Fibroblast of lung (primary cell): ENCODE measurements around the gene PPP1R7.

ENCODE experiments used
- EZH2 ChIP-seq: IDR thresholded peaks from 2 replicates; pipeline ENCODE4 v1.5.1; 2012; ENCODE audit warnings: low read length, control low read depth, mild to moderate bottlenecking; ENCODE audit errors: missing control alignments
- TF ChIP-seq, protein P1 (sequence below), 2 donors: IDR thresholded peaks in 1 of 2; conservative IDR thresholded peaks in 1 of 2; 1 replicate in 1 of 2; 2 replicates in 1 of 2; pipeline ENCODE4 v1.5.1; 2011 to 2012; ENCODE audit warnings: low read length in 2 of 2, control low read depth in 1 of 2, inconsistent platforms in 1 of 2, low read depth in 1 of 2, mild to moderate bottlenecking in 1 of 2

- TF ChIP-seq, protein P1, sequence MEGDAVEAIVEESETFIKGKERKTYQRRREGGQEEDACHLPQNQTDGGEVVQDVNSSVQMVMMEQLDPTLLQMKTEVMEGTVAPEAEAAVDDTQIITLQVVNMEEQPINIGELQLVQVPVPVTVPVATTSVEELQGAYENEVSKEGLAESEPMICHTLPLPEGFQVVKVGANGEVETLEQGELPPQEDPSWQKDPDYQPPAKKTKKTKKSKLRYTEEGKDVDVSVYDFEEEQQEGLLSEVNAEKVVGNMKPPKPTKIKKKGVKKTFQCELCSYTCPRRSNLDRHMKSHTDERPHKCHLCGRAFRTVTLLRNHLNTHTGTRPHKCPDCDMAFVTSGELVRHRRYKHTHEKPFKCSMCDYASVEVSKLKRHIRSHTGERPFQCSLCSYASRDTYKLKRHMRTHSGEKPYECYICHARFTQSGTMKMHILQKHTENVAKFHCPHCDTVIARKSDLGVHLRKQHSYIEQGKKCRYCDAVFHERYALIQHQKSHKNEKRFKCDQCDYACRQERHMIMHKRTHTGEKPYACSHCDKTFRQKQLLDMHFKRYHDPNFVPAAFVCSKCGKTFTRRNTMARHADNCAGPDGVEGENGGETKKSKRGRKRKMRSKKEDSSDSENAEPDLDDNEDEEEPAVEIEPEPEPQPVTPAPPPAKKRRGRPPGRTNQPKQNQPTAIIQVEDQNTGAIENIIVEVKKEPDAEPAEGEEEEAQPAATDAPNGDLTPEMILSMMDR (conservative IDR thresholded peaks at IDR 0.05 in 1 of 2, IDR thresholded peaks at IDR 0.05 in 1 of 2; ENCODE audit: low read depth in 1 of 2, low read length in 2 of 2) = no peak
- no peak for TF ChIP-seq EZH2
Observed at GRCh38 chr2:241157841-241158545, 7.7 kb downstream of the PPP1R7 start.
